HCT116 (cell line): ENCODE measurements around the gene GLTP. TPM values are rescaled to one million over a fixed set of nuclear protein-coding genes. Genes with fewer than 3 reads are reported as not detected.
"Not testable (repeated sequence)": the region's sequence is repeated elsewhere in the genome, so short reads cannot be mapped to it uniquely, and the experiment has no call there.

Experiments used
- ATAC-seq: fragments of 200-7000 bp; cut with Tn5 transposase; 2 replicates; pipeline ENCODE4 v1.9.1; 2020; ENCODE audit warnings: mild to moderate bottlenecking, moderate library complexity
- BruUV-seq: library from RNA; stranded (reverse); fragments of 400-500 nt; replicated peaks from 2 replicates; lab custom pipeline; 2021; lab: Mats Ljungman, UMichigan
- CTCF ChIA-PET: fragments of 300-600 bp; sonication (Branson Sonifier 250); formaldehyde crosslinking; loops from one replicate; lab custom pipeline; 2021; ENCODE audit warnings: antibody characterized with exemption; lab: Charles Lee
- POLR2A ChIA-PET: fragments of 300-600, 350-600 bp; sonication (Branson Sonifier 250); formaldehyde crosslinking; loops from one replicate; lab custom pipeline; 2021; ENCODE audit warnings: antibody characterized with exemption; lab: Charles Lee
- RAD21 ChIA-PET, 2 experiments: fragments of 300-600 bp; sonication (Branson Sonifier 250); formaldehyde crosslinking; loops; one replicate each; lab custom pipeline; 2023; ENCODE audit warnings: low total read pairs in 2 of 2; ENCODE audit not compliant: uncharacterized antibody in 2 of 2, unreplicated experiment in 2 of 2, low non-redundant PET in 1 of 2; lab: Charles Lee
- DNase-seq: peaks from one replicate; pipeline ENCODE4 v3.0.0-alpha.2; 2010; ENCODE audit warnings: low read depth, low spot score
- H2AFZ ChIP-seq: fragments of 200-600 bp; shearing (Covaris generic), sonication (generic); 2 replicates; pipeline ENCODE4 v1.6.1; 2017; ENCODE audit warnings: low read depth, mixed run types, mixed read lengths, antibody characterized with exemption, low read length; ENCODE audit not compliant: poor library complexity, severe bottlenecking
- H3K27ac ChIP-seq: 2 replicates; pipeline ENCODE4 v1.5.1; 2012; ENCODE audit warnings: low read depth, low read length
- H3K27me3 ChIP-seq: fragments of 200-600 bp; sonication (generic); 2 replicates; pipeline ENCODE4 v1.6.1; 2016; ENCODE audit warnings: mixed run types, low read length, mixed read lengths; ENCODE audit not compliant: insufficient read depth
- H3K36me3 ChIP-seq, 2 experiments: fragments of 200-500 bp in 1 of 2; fragments of 200-600 bp in 1 of 2; sonication (Bioruptor generic) in 1 of 2; sonication (generic) in 1 of 2; 2 replicates each; pipeline versions ENCODE4 v1.5.1 to v1.6.1; 2014 to 2016; ENCODE audit warnings: low read length in 2 of 2, inconsistent platforms in 1 of 2, mixed read lengths in 1 of 2, mixed run types in 1 of 2; ENCODE audit not compliant: insufficient read depth in 2 of 2, control insufficient read depth in 1 of 2
- H3K4me1 ChIP-seq, 2 experiments: fragments of 200-600 bp in 1 of 2; sonication (generic) in 1 of 2; 2 replicates each; pipeline versions ENCODE4 v1.5.1 to v1.6.1; 2012 to 2017; ENCODE audit warnings: low read length in 2 of 2, inconsistent platforms in 1 of 2, mild to moderate bottlenecking in 1 of 2, mixed read lengths in 1 of 2, mixed run types in 1 of 2, moderate library complexity in 1 of 2; ENCODE audit not compliant: insufficient read depth in 2 of 2, control insufficient read depth in 1 of 2
- H3K4me2 ChIP-seq: fragments of 200-600 bp; sonication (generic); 2 replicates; pipeline ENCODE4 v1.6.1; 2017; ENCODE audit warnings: mixed run types, low read length, mixed read lengths
- H3K4me3 ChIP-seq, 2 experiments: fragments of 200-600 bp in 1 of 2; sonication (generic) in 1 of 2; replicated peaks in 1 of 2; 2 replicates each; pipeline ENCODE4 v1.5.1; 2011 to 2016; ENCODE audit warnings: low read length in 2 of 2, control low read depth in 1 of 2, low read depth in 1 of 2, mild to moderate bottlenecking in 1 of 2, mixed read lengths in 1 of 2, mixed run types in 1 of 2
- H3K79me2 ChIP-seq: fragments of 200-600 bp; sonication (generic); 2 replicates; pipeline ENCODE4 v1.6.1; 2017; ENCODE audit warnings: mild to moderate bottlenecking, mixed run types, low read length, moderate library complexity, mixed read lengths; ENCODE audit not compliant: insufficient read depth
- H3K9ac ChIP-seq: fragments of 200-600 bp; sonication (generic); 2 replicates; pipeline ENCODE4 v1.6.1; 2016; ENCODE audit warnings: low read length, mixed read lengths
- H3K9me2 ChIP-seq: fragments of 200-600 bp; sonication (generic), shearing (Covaris generic); 2 replicates; pipeline ENCODE4 v1.6.1; 2017; ENCODE audit warnings: mixed run types, mild to moderate bottlenecking, moderate library complexity; ENCODE audit not compliant: insufficient read depth
- H3K9me3 ChIP-seq, 2 experiments: fragments of 200-500 bp in 1 of 2; fragments of 200-600 bp in 1 of 2; sonication (Bioruptor generic) in 1 of 2; sonication (generic) in 1 of 2; 2 replicates each; pipeline ENCODE4 v1.6.1; 2014 to 2017; ENCODE audit warnings: low read length in 2 of 2, mixed read lengths in 2 of 2, inconsistent platforms in 1 of 2, low read depth in 1 of 2, mild to moderate bottlenecking in 1 of 2, mixed run types in 1 of 2, moderate library complexity in 1 of 2; ENCODE audit not compliant: control insufficient read depth in 1 of 2, insufficient read depth in 1 of 2
- H4K20me1 ChIP-seq: fragments of 200-600 bp; sonication (generic), shearing (Covaris generic); 2 replicates; pipeline ENCODE4 v1.6.1; 2017; ENCODE audit warnings: mixed run types, mild to moderate bottlenecking, moderate library complexity; ENCODE audit not compliant: insufficient read depth
- EZH2 ChIP-seq: fragments of 200-600 bp; sonication (generic); IDR thresholded peaks from 2 replicates; pipeline ENCODE4 v1.6.1; 2017; ENCODE audit warnings: antibody characterized with exemption, mixed run types
- FOSL1 ChIP-seq: IDR thresholded peaks from 2 replicates; pipeline ENCODE4 v1.6.1; 2012; ENCODE audit warnings: low read depth
- JUND ChIP-seq: IDR thresholded peaks from 2 replicates; pipeline ENCODE4 v1.6.1; 2012
- SIN3A ChIP-seq: IDR thresholded peaks from 2 replicates; pipeline ENCODE4 v1.6.1; 2012; ENCODE audit warnings: low read depth
- SP1 ChIP-seq: IDR thresholded peaks from 2 replicates; pipeline ENCODE4 v1.6.1; 2012; ENCODE audit warnings: low read depth
- ZNF274 ChIP-seq: fragments of 200-500 bp; sonication (Bioruptor generic); IDR thresholded peaks from 2 replicates; pipeline ENCODE4 v1.6.1; 2014; ENCODE audit warnings: mild to moderate bottlenecking, low read depth, low read length, inconsistent platforms
- intact Hi-C: fragments of 100-400 bp; cut with micrococcal nuclease; formaldehyde crosslinking; loops from 2 replicates; pipeline ENCODE4 v1.10.0; 2022
- total RNA-seq: library from RNA; stranded (reverse); gene quantifications from one replicate; pipeline ENCODE4 v1.2.1, GENCODE V29; 2021; ENCODE audit not compliant: unreplicated experiment
- TF ChIP-seq, protein P1 (sequence below): IDR thresholded peaks from 2 replicates; pipeline ENCODE4 v1.6.1; 2012

GLTP gene
- total RNA-seq, 1 experiment from 2014 or later = 26.6 TPM

DNA sequence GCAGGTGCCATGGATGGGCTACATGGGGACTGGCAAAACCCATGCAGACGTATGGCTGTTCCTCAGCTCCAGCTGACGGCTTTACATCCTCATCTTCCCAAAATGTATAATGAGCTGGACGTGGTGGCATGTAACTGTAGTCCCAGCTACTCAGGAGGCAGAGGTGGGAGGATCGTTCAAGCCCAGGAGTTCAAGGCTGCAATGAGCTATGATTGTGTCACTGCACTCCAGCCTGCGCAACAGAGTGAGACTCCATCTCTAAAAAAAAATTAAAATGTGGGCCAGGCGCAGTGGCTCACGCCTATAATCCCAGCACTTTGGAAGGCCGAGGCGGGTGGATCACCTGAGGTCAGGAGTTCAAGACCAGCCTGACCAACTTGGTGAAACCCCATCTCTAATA, 17.9 kb downstream of the GLTP start:
- H3K79me2 ChIP-seq, BruUV-seq, DNase-seq, H3K4me3 ChIP-seq, ATAC-seq, H2AFZ ChIP-seq, H4K20me1 ChIP-seq, intact Hi-C loops, POLR2A ChIA-PET, RAD21 ChIA-PET, H3K27ac ChIP-seq, H3K27me3 ChIP-seq, H3K9me2 ChIP-seq, H3K36me3 ChIP-seq, H3K9me3 ChIP-seq, H3K4me1 ChIP-seq, H3K4me2 ChIP-seq, H3K9ac ChIP-seq: not testable (repeated sequence)
- CTCF ChIA-PET = interaction anchor here (3.3 kb wide), 1 partner anchor 9 kb away, joined by 9 read pairs; no protein-coding TSS in a partner anchor

GRCh38 chr12:109861689-109862314, 18.5 kb downstream of the GLTP start:
- H3K4me3 ChIP-seq = no peak overlapping the region
- no peaks in the 10 kb centered on the region for H4K20me1 ChIP-seq
- no peaks in the 10 kb centered on the region for H3K27me3 ChIP-seq
- H3K4me2 ChIP-seq = no peak overlapping the region
- RAD21 ChIA-PET = no interaction called here
- POLR2A ChIA-PET = no interaction called here
- no peaks in the 10 kb centered on the region; the same call in 1 of the 2 replicates for H3K79me2 ChIP-seq
- H2AFZ ChIP-seq = no peak overlapping the region
- no peak for TF ChIP-seq EZH2
- no peak for TF ChIP-seq SP1
- no peak for TF ChIP-seq SIN3A
- TF ChIP-seq FOSL1 = no peak
- TF ChIP-seq, protein P1, sequence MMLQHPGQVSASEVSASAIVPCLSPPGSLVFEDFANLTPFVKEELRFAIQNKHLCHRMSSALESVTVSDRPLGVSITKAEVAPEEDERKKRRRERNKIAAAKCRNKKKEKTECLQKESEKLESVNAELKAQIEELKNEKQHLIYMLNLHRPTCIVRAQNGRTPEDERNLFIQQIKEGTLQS = no peak
- no peak for TF ChIP-seq ZNF274
- no peak for TF ChIP-seq JUND
- CTCF ChIA-PET = no interaction called here
- H3K36me3 ChIP-seq = no peaks in the 10 kb centered on the region
- H3K9me3 ChIP-seq = no peaks in the 10 kb centered on the region
- ATAC-seq = no peak
- H3K9ac ChIP-seq = no peak overlapping the region
- no peak overlapping the region for H3K27ac ChIP-seq
- no peaks in the 10 kb centered on the region for H3K9me2 ChIP-seq
- no TSS peak for BruUV-seq
- intact Hi-C loops = no loop called here
- H3K4me1 ChIP-seq = 0 out of 4 replicates have a peak, but pooled peaks cover 0 to 5% of the 10 kb centered on the region in 2 experiments
- DNase-seq = no peak
